Dedifferentiated amniotic fluid mesenchymal stem cell (primary cell): Measurements from ENCODE around the gene S100A16.
A peak's percentile ranks its signal among the peaks of the same experiment; 100 is the strongest.

Source experiments
- DNase-seq: peaks from one replicate; pipeline ENCODE4 v3.0.0-alpha.2; 2016; ENCODE audit errors: extremely low spot score

S100A16 gene

GRCh38 chr1:153636312-153636711 is 23.4 kb upstream of the S100A16 start:
- no peak for DNase-seq

DNA sequence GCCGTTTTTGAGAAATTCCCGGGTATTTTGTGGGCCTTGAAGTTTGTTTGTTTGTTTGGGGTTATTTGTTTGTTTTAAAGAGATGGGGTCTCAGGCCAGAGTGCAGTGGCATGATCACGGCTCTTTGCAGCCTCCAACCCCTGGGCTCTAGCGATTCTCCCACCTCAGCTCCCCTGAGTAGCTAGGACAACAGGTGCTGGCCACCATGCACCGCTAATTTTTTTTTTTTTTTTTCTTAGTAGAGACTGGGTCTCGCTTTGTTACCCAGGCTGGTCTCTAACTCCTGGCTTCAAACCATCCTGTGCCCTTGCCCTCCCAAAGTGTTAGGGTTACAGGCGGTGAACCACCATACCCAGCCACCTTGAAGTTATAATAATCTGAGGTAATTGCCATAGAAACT is 22.9 kb upstream of the S100A16 start:
- DNase-seq: no peak

DNA sequence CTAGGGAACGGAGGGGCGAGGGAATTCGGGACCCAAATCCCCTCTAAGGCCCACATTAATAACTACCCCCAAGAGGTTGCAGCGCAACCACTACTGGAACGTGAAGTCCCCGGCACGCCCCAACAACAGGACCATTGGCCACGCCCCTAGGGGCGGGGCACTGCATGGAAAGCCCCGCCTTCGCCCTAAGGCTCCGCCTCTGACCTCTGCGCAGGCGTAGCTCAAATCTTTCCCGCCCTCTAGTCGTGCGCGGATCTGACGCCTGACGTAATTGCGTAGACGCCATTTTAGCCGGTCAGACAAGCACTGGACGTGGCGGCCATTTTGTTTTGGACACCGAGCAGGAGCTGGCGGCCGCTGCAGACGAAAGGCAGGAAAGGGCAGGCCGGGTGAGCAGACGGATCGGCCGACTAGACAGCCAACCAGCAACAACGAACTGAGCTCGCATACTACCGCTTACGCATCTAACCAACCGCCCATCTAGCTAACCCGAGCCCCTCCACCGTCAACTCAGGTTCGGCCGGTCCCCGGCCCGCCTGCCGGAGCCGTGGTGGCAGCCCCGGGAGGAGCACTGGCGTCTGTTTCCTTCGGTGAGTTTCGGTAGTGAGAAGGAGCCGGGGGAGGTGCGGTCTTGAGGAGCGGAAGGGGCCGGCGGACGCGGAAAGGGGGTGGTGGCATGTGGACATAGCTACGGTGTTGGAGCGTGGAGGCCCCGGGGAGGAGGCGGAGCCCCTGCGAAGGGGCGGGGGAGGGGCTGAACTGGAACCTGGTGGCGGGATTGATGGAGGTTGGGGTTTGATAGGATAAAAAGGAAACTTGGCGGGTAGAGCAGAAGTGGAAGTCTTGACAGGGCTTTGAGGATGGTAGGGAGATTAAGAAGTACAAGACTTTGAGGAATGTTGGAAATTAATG is 21.1 kb upstream of the S100A16 start, which contains the start of gene CHTOP:
Gene CHTOP (plus strand): TSS at position 313 of the 912 bp plus-strand sequence. CDS start 2,523 bp downstream, outside the sequence.
- peak; percentile 99 for DNase-seq

- no peak for DNase-seq
These were observed 20.3 kb upstream of the S100A16 start for GRCh38 chr1:153633161-153633753.

- DNase-seq: no peak
These were observed 18.4 kb upstream of the S100A16 start for GRCh38 chr1:153631047-153632022.

DNA sequence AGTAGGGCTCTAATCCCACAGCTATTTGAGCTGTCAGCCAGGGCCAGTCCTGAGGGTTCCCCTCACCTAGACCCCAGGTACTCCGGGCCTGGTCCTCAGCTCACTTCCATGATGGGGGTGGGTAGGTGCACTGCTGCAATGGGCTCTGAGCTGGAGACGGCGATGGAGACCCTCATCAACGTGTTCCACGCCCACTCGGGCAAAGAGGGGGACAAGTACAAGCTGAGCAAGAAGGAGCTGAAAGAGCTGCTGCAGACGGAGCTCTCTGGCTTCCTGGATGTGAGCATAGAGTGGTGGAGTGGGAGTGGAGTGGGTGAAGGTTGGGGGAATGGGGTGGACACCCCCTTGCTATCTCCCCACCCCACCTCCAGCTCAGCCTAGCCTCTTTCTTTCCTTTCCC is 17.4 kb upstream of the S100A16 start:
- no peak for DNase-seq

DNA sequence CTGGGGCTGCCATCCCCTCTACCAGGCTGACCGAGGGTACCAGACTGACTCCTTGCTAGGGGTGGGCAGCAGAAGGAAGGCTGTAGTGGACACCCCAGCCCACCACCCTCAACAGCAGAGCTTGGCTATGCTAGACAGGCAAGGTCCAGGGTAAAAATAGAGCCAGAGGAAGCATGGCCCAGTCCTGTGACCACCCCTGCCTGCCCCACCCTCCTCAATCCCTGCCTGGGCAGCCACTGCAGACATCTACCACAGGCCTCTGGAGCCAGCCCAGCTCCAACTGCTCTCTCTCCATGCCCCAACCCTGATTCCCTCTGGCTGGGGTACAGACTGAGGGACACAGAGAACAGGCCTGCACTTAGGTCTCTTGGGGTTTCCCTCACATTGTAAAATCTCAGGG is 17.0 kb upstream of the S100A16 start:
- peak; percentile 34 for DNase-seq

- DNase-seq: no peak
These were observed 16.4 kb upstream of the S100A16 start for GRCh38 chr1:153629343-153629665.

- DNase-seq: no peak
These were observed 15.9 kb upstream of the S100A16 start for GRCh38 chr1:153628638-153629342.

DNA sequence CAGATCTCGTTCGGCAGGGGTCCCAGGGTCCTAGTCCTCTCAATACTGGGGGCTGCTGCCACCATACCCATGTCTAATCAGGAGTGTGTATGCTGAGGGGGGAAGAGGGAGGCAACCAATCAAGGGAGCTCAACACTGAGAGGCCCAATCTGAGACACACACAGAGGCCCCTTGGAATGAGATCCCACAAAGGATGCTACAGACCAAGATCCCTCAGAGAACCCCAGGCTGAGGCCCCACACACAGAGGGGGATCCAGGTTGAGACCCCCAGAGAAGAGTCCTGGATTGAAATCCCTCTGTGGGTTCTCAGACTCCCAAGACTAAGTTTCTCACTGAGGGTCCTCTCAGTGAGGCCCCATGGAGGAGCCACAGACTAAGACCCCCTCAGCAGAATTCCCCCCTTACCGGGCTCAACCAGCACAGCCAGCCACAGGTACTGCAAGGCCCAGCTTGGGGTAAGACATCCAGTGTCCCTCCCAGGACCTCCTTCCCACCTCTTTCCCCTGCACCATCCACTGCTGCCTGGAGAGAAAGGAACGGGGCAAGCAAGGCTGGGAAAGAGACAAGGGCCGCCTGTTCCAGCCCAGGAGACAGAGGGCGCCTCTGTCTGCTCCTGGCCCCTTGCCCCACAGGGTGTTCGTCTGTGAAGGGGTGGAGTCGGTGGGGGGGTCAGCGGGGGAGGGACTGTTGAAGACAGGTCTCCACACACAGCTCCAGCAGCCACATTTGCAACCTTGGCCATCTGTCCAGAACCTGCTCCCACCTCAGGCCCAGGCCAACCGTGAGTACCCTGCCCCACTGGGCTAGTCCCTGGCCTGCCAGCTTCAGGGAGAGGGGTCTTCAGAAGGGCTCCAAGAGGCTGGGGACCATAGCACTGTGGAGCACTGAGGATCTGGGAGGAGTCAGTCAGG is 15.0 kb upstream of the S100A16 start, which contains the start of gene S100A1:
Gene S100A1 (plus strand): TSS at position 720 of the 912 bp plus-strand sequence. CDS start 2,088 bp downstream, outside the sequence.
- no peak for DNase-seq

DNA sequence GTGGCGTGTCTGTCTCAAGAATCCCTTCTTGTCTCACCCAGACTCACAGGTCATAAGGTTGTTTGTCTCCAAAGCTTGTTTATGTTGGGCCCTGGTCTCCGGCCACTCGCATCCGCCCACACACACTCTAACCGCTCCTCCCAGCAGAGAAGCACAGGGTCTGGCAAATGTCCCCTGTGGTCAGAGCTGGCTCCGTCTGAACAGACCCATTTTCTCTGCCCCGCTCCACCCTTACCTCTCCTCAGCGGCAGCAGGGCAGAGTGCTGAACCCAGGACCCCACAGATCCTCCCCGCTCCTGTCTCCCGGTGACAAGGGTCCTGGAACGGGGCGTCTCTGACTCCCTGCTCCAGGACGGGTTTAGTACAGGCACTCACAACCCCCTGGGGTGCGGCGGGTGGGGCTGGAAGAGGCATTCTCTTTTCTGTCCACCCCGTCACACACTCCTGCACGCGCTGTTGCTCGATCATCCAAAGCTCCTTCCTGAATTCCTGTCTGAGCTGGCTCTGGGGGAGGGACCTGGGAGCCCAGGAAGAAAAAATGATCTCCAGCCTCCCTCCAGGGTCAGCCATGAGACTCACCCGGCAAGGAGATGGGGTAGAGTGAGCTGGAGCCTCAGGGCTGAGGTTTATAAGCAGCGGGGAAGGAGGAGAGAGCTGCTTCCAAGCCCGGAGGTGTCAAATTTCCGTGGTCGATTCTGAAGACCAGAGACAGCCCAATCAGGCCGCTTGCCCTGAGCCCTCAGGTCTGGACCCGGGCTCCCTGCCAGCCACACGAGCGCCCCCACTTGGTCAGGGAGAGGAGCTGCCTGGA is 14.2 kb upstream of the S100A16 start, which contains the start of gene S100A13:
Gene S100A13 (minus strand): TSS at position 602 of the 811 bp plus-strand sequence. CDS start 1,033 bp downstream, outside the sequence.
- DNase-seq: peak; percentile 89

- no peak for DNase-seq
These were observed 13.6 kb upstream of the S100A16 start for GRCh38 chr1:153626477-153626903.

- DNase-seq: no peak
These were observed 12.2 kb upstream of the S100A16 start for GRCh38 chr1:153624965-153625611.

DNA sequence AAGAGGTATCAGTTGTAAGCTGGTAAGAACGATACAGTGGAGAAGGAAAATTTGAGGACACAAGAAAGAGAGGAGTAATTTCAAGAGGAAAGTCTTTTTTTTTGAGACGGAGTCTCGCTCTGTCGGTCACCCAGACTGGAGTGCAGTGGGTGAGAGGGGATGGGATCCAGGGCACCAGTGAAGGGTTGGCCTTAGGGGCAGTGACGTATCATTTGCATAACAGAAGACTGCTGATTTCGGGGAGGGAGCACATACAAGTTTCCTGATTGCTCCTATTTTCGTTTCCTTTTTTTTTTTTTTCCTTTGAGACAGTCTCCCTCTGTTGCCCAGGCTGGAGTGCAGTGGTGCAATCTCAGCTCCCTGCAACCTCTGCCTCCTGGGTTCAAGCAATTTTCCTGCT is 10.2 kb upstream of the S100A16 start:
- no peak for DNase-seq

- no peak for DNase-seq
These were observed 6.2 kb upstream of the S100A16 start for GRCh38 chr1:153619171-153619570.

GRCh38 chr1:153617663-153618062 is 4.7 kb upstream of the S100A16 start:
- DNase-seq: no peak

- no peak for DNase-seq
These were observed 4.0 kb upstream of the S100A16 start for GRCh38 chr1:153616917-153617311.

GRCh38 chr1:153616144-153616916 is 3.4 kb upstream of the S100A16 start, which contains the start of gene S100A14:
TSS of gene S100A14 (minus strand) at chr1:153616325. CDS start at chr1:153615858, 467 bp downstream.
- no peak for DNase-seq
